Trophoblast cell (in vitro differentiated cells and primary cell): ENCODE data around the gene SMURF1. TPM values are rescaled to one million over a fixed set of nuclear protein-coding genes. Genes with fewer than 3 reads are reported as not detected.
A peak's percentile ranks its signal among the peaks of the same experiment; 100 is the strongest.

Experiments used
- DNase-seq, 2 donors: peaks; one replicate each; pipeline ENCODE4 v3.0.0-alpha.2; 2016
- H2AFZ ChIP-seq: 2 replicates; pipeline ENCODE4 v1.6.1; 2013; ENCODE audit warnings: low read length, moderate library complexity, mild to moderate bottlenecking; ENCODE audit not compliant: insufficient read depth, poor library complexity
- H2AK5ac ChIP-seq: 2 replicates; pipeline ENCODE4 v1.6.1; 2013; ENCODE audit warnings: mild to moderate bottlenecking, low read length
- H2BK120ac ChIP-seq: 2 replicates; pipeline ENCODE4 v1.6.1; 2013; ENCODE audit warnings: low read length, mild to moderate bottlenecking, moderate library complexity; ENCODE audit not compliant: insufficient read depth, poor library complexity
- H2BK12ac ChIP-seq: 2 replicates; pipeline ENCODE4 v1.6.1; 2013; ENCODE audit warnings: mild to moderate bottlenecking, low read length, moderate library complexity
- H2BK5ac ChIP-seq: 2 replicates; pipeline ENCODE4 v1.6.1; 2013; ENCODE audit warnings: low read length, low read depth, moderate library complexity, mild to moderate bottlenecking; ENCODE audit not compliant: poor library complexity
- H3K14ac ChIP-seq: 2 replicates; pipeline ENCODE4 v1.6.1; 2013; ENCODE audit warnings: mild to moderate bottlenecking, low read length
- H3K18ac ChIP-seq: 2 replicates; pipeline ENCODE4 v1.6.1; 2013; ENCODE audit warnings: mild to moderate bottlenecking, low read length
- H3K23ac ChIP-seq: 2 replicates; pipeline ENCODE4 v1.6.1; 2013; ENCODE audit warnings: low read length
- H3K27ac ChIP-seq: 2 replicates; pipeline ENCODE4 v1.5.1; 2013; ENCODE audit warnings: low read depth, mild to moderate bottlenecking, inconsistent platforms, low read length, moderate library complexity
- H3K27me3 ChIP-seq: 2 replicates; pipeline ENCODE4 v1.6.1; 2013; ENCODE audit warnings: inconsistent platforms, mild to moderate bottlenecking, low read length, moderate library complexity; ENCODE audit not compliant: insufficient read depth
- H3K36me3 ChIP-seq, 2 experiments: 1 replicate in 1 of 2; 2 replicates in 1 of 2; pipeline ENCODE4 v1.6.1; 2013; ENCODE audit warnings: low read length in 2 of 2, mild to moderate bottlenecking in 2 of 2, moderate library complexity in 1 of 2; ENCODE audit not compliant: insufficient read depth in 2 of 2, control insufficient read depth in 1 of 2
- H3K4ac ChIP-seq: 2 replicates; pipeline ENCODE4 v1.6.1; 2013; ENCODE audit warnings: low read depth, mild to moderate bottlenecking, low read length, moderate library complexity
- H3K4me1 ChIP-seq, 2 experiments: 1 replicate in 1 of 2; 2 replicates in 1 of 2; pipeline ENCODE4 v1.6.1; 2013; ENCODE audit warnings: low read length in 2 of 2, mild to moderate bottlenecking in 2 of 2, moderate library complexity in 1 of 2; ENCODE audit not compliant: insufficient read depth in 2 of 2, control insufficient read depth in 1 of 2
- H3K4me2 ChIP-seq: 2 replicates; pipeline ENCODE4 v1.6.1; 2013; ENCODE audit warnings: inconsistent platforms, mild to moderate bottlenecking, low read length, moderate library complexity
- H3K4me3 ChIP-seq: 2 replicates; pipeline ENCODE4 v1.5.1; 2013; ENCODE audit warnings: mild to moderate bottlenecking, low read depth, low read length, inconsistent platforms
- H3K79me1 ChIP-seq: one replicate; pipeline ENCODE4 v1.6.1; 2013; ENCODE audit warnings: low read length
- H3K79me2 ChIP-seq: 2 replicates; pipeline ENCODE4 v1.6.1; 2013; ENCODE audit warnings: low read length, mild to moderate bottlenecking; ENCODE audit not compliant: control insufficient read depth, insufficient read depth, poor library complexity
- H3K9ac ChIP-seq: 2 replicates; pipeline ENCODE4 v1.6.1; 2013; ENCODE audit warnings: mild to moderate bottlenecking, low read length
- H3K9me3 ChIP-seq: 2 replicates; pipeline ENCODE4 v1.6.1; 2013; ENCODE audit warnings: low read depth, mild to moderate bottlenecking, control low read depth, inconsistent platforms, low read length; ENCODE audit not compliant: insufficient read depth
- H4K12ac ChIP-seq: 2 replicates; pipeline ENCODE4 v1.6.1; 2013; ENCODE audit warnings: low read depth, mild to moderate bottlenecking, low read length, moderate library complexity
- H4K8ac ChIP-seq: 2 replicates; pipeline ENCODE4 v1.6.1; 2013; ENCODE audit warnings: low read depth, mild to moderate bottlenecking, low read length, moderate library complexity
- H4K91ac ChIP-seq: one replicate; pipeline ENCODE4 v1.6.1; 2013; ENCODE audit warnings: low read depth, mild to moderate bottlenecking, low read length, moderate library complexity
- WGBS: extraction: QIAGEN DNeasy Blood & Tissue Kit; methylation state at CpG from one replicate; pipeline ENCODE4 v1.1.7; 2013; ENCODE audit warnings: missing lambda C conversion rate; ENCODE audit not compliant: insufficient read length, insufficient coverage; ENCODE audit errors: extremely low coverage; 5-methylcytosine and 5-hydroxymethylcytosine counted together
- polyA plus RNA-seq: library from polyadenylated mRNA; stranded (reverse); fragments of 200-250 nt; gene quantifications from 2 replicates; pipeline ENCODE4 v1.2.3, GENCODE V29; 2013

The SMURF1 gene
- 31.9 and 34.4 TPM in 2 replicates for polyA plus RNA-seq

- no peaks in the 10 kb centered on the region for H3K9me3 ChIP-seq
- peak within 1 kb of the TSS; percentile 93 for H2AK5ac ChIP-seq
- peak within 1 kb of the TSS; percentile 99 for H2BK5ac ChIP-seq
- DNase-seq: peak; percentile 33 to 82
- peak within 1 kb of the TSS; percentile 35 for H2BK12ac ChIP-seq
- H3K36me3 ChIP-seq: no peaks in the 10 kb centered on the region
- peak within 1 kb of the TSS; percentile 98 for H3K27ac ChIP-seq
- H3K4me2 ChIP-seq: peak within 1 kb of the TSS; percentile 60
- H3K4me3 ChIP-seq: peak within 1 kb of the TSS; percentile 90
- H3K14ac ChIP-seq: peak within 1 kb of the TSS; percentile 99
- H4K12ac ChIP-seq: peak within 1 kb of the TSS; percentile 65
- H3K23ac ChIP-seq: no peak within 1 kb of the TSS
- peak within 1 kb of the TSS; percentile 99 for H4K8ac ChIP-seq
- peak within 1 kb of the TSS; percentile 86 for H2BK120ac ChIP-seq
- peak within 1 kb of the TSS; percentile 97 for H3K18ac ChIP-seq
- H3K4me1 ChIP-seq: peaks cover 7 to 11% of the 10 kb centered on the region in 2 experiments
- H3K4ac ChIP-seq: peak within 1 kb of the TSS; percentile 95
- no CpG with 5 or more reads among the region's 94 CpGs for WGBS
- H2AFZ ChIP-seq: peak within 1 kb of the TSS; percentile 98
- H3K79me2 ChIP-seq: peaks cover 12% of the 10 kb centered on the region
- peak within 1 kb of the TSS; percentile 85 for H3K9ac ChIP-seq
- peak within 1 kb of the TSS; percentile 95 for H4K91ac ChIP-seq
- peaks cover 18% of the 10 kb centered on the region for H3K79me1 ChIP-seq
- H3K27me3 ChIP-seq: no peaks in the 10 kb centered on the region
Observed at GRCh38 chr7:99143853-99144672, at the start of gene SMURF1. Gene SMURF1, minus strand, starts transcription at chr7:99144108. Its CDS starts 328 bp downstream, at chr7:99143780.

GRCh38 chr7:99191869-99192596, 48.1 kb upstream of the SMURF1 start:
- no peak overlapping the region for H2AK5ac ChIP-seq
- H2BK12ac ChIP-seq: no peak overlapping the region
- no peak for DNase-seq
- no peak overlapping the region for H3K9ac ChIP-seq
- no peak overlapping the region for H4K8ac ChIP-seq
- H2BK5ac ChIP-seq: no peak overlapping the region
- H3K79me2 ChIP-seq: no peaks in the 10 kb centered on the region
- no peak overlapping the region for H3K4me3 ChIP-seq
- no peak overlapping the region for H3K27ac ChIP-seq
- H3K4ac ChIP-seq: no peak overlapping the region
- no peaks in the 10 kb centered on the region for H3K79me1 ChIP-seq
- H3K9me3 ChIP-seq: no peaks in the 10 kb centered on the region
- no peak overlapping the region for H3K18ac ChIP-seq
- no peak overlapping the region for H2BK120ac ChIP-seq
- H4K91ac ChIP-seq: no peak overlapping the region
- no peaks in the 10 kb centered on the region for H3K27me3 ChIP-seq
- no peak overlapping the region for H4K12ac ChIP-seq
- no peak overlapping the region for H3K4me2 ChIP-seq
- H3K4me1 ChIP-seq: peaks cover 0 to 3% of the 10 kb centered on the region in 2 experiments
- H3K36me3 ChIP-seq: no peaks in the 10 kb centered on the region
- H3K14ac ChIP-seq: no peak overlapping the region
- no peak overlapping the region for H3K23ac ChIP-seq
- no CpG with 5 or more reads among the region's 5 CpGs for WGBS
- H2AFZ ChIP-seq: no peak overlapping the region

- H3K27ac ChIP-seq: no peak overlapping the region
- no peak overlapping the region for H2BK120ac ChIP-seq
- no peak overlapping the region for H3K4me2 ChIP-seq
- peaks cover 0 to 3% of the 10 kb centered on the region in 2 experiments for H3K4me1 ChIP-seq
- no peak overlapping the region for H3K4ac ChIP-seq
- no peak overlapping the region for H2AK5ac ChIP-seq
- H3K18ac ChIP-seq: no peak overlapping the region
- H3K14ac ChIP-seq: no peak overlapping the region
- WGBS: no CpG with 5 or more reads among the region's 7 CpGs
- DNase-seq: no peak
- H3K36me3 ChIP-seq: no peaks in the 10 kb centered on the region
- H3K23ac ChIP-seq: no peak overlapping the region
- H3K4me3 ChIP-seq: no peak overlapping the region
- no peak overlapping the region for H4K91ac ChIP-seq
- H3K27me3 ChIP-seq: no peaks in the 10 kb centered on the region
- no peaks in the 10 kb centered on the region for H3K79me1 ChIP-seq
- no peak overlapping the region for H4K8ac ChIP-seq
- no peaks in the 10 kb centered on the region for H3K79me2 ChIP-seq
- no peak overlapping the region for H3K9ac ChIP-seq
- no peak overlapping the region for H2BK12ac ChIP-seq
- H2AFZ ChIP-seq: no peak overlapping the region
- H4K12ac ChIP-seq: no peak overlapping the region
- H2BK5ac ChIP-seq: no peak overlapping the region
- no peaks in the 10 kb centered on the region for H3K9me3 ChIP-seq
Observed at GRCh38 chr7:99190359-99191009, 46.6 kb upstream of the SMURF1 start.

- no peak overlapping the region for H3K14ac ChIP-seq
- no peak overlapping the region for H2AFZ ChIP-seq
- H2BK12ac ChIP-seq: no peak overlapping the region
- H4K91ac ChIP-seq: no peak overlapping the region
- DNase-seq: no peak
- H4K8ac ChIP-seq: no peak overlapping the region
- H4K12ac ChIP-seq: no peak overlapping the region
- H3K4me1 ChIP-seq: peaks cover 0 to 3% of the 10 kb centered on the region in 2 experiments
- no CpG with 5 or more reads among the region's 1 CpG for WGBS
- H3K79me1 ChIP-seq: no peaks in the 10 kb centered on the region
- no peak overlapping the region for H2AK5ac ChIP-seq
- no peak overlapping the region for H3K4me3 ChIP-seq
- H3K27ac ChIP-seq: no peak overlapping the region
- no peak overlapping the region for H3K9ac ChIP-seq
- no peak overlapping the region for H3K4ac ChIP-seq
- no peak overlapping the region for H3K18ac ChIP-seq
- H3K4me2 ChIP-seq: no peak overlapping the region
- H2BK120ac ChIP-seq: no peak overlapping the region
- no peaks in the 10 kb centered on the region for H3K9me3 ChIP-seq
- no peaks in the 10 kb centered on the region for H3K36me3 ChIP-seq
- no peaks in the 10 kb centered on the region for H3K27me3 ChIP-seq
- H3K23ac ChIP-seq: no peak overlapping the region
- no peaks in the 10 kb centered on the region for H3K79me2 ChIP-seq
- no peak overlapping the region for H2BK5ac ChIP-seq
Observed at GRCh38 chr7:99189222-99189621, 45.3 kb upstream of the SMURF1 start.
